HEK293 (cell line): ENCODE results near the gene SYT15B.
A peak's percentile ranks its signal among the peaks of the same experiment; 100 is the strongest.
"Not testable (repeated sequence)": the region's sequence is repeated elsewhere in the genome, so short reads cannot be mapped to it uniquely, and the experiment has no call there.

Experiments
- CTCF ChIA-PET: fragments of 350-600 bp; formaldehyde crosslinking; extraction: SDS; loops from one replicate; lab custom pipeline; 2021; ENCODE audit warnings: antibody characterized with exemption; lab: Yijun Ruan, JAX
- POLR2A ChIA-PET: fragments of 300-600 bp; formaldehyde crosslinking; extraction: SDS; loops from one replicate; lab custom pipeline; 2020; ENCODE audit warnings: antibody characterized with exemption, inconsistent platforms; lab: Yijun Ruan, JAX
- H3K27ac ChIP-seq: fragments of 200-500 bp; sonication (Bioruptor generic); 2 replicates; pipeline ENCODE4 v1.5.1; 2014; ENCODE audit warnings: low read depth, low read length, control low read depth, inconsistent platforms; ENCODE audit errors: extremely low read depth
- H3K36me3 ChIP-seq, 2 experiments: fragments of 200-500 bp in 1 of 2; sonication (Bioruptor generic) in 1 of 2; 1 replicate in 1 of 2; 2 replicates in 1 of 2; pipeline ENCODE4 v1.5.1; 2014 to 2017; ENCODE audit warnings: inconsistent platforms in 2 of 2, low read length in 2 of 2; ENCODE audit not compliant: control insufficient read depth in 2 of 2, insufficient read depth in 1 of 2
- H3K4me1 ChIP-seq: fragments of 200-500 bp; sonication (Bioruptor generic); 2 replicates; pipeline ENCODE4 v1.5.1; 2014; ENCODE audit warnings: mild to moderate bottlenecking, low read length, inconsistent platforms; ENCODE audit not compliant: control insufficient read depth, insufficient read depth
- H3K4me3 ChIP-seq: 2 replicates; pipeline ENCODE4 v1.5.1; 2011; ENCODE audit warnings: low read depth, mild to moderate bottlenecking, control low read depth, low read length, moderate library complexity
- H3K9me3 ChIP-seq: fragments of 200-500 bp; sonication (Bioruptor generic); 2 replicates; pipeline ENCODE4 v1.5.1; 2014; ENCODE audit warnings: low read depth, low read length, inconsistent platforms; ENCODE audit not compliant: control insufficient read depth, insufficient read depth
- ZNF335 ChIP-seq: fragments of 450-650 bp; formaldehyde crosslinking; conservative IDR thresholded peaks from 2 replicates; pipeline ENCODE4 v1.5.1; 2016; ENCODE audit warnings: missing biosample characterization, missing genetic modification characterization
- ZNF654 ChIP-seq: fragments of 450-650 bp; formaldehyde crosslinking; IDR thresholded peaks from 2 replicates; pipeline ENCODE4 v1.5.1; 2016; ENCODE audit warnings: low read depth, missing biosample characterization, missing genetic modification characterization
- TF ChIP-seq, protein P1 (sequence below): fragments of 450-650 bp; formaldehyde crosslinking; IDR thresholded peaks from 2 replicates; pipeline ENCODE4 v1.5.1; 2016; ENCODE audit warnings: missing biosample characterization, missing genetic modification characterization

Gene SYT15B

GRCh38 chr10:47763554-47764175 is at the start of gene SYT15B:
Gene SYT15B (minus strand): TSS chr10:47763592. CDS start chr10:47762640, 952 bp downstream.
- H3K36me3 ChIP-seq, POLR2A ChIA-PET, CTCF ChIA-PET, H3K4me1 ChIP-seq, H3K27ac ChIP-seq, H3K4me3 ChIP-seq, H3K9me3 ChIP-seq: not testable (repeated sequence)

- POLR2A ChIA-PET, CTCF ChIA-PET, H3K4me1 ChIP-seq, H3K27ac ChIP-seq, H3K36me3 ChIP-seq, H3K4me3 ChIP-seq, H3K9me3 ChIP-seq: not testable (repeated sequence)
Observed at GRCh38 chr10:47779590-47779989, 16.2 kb upstream of the SYT15B start.

DNA sequence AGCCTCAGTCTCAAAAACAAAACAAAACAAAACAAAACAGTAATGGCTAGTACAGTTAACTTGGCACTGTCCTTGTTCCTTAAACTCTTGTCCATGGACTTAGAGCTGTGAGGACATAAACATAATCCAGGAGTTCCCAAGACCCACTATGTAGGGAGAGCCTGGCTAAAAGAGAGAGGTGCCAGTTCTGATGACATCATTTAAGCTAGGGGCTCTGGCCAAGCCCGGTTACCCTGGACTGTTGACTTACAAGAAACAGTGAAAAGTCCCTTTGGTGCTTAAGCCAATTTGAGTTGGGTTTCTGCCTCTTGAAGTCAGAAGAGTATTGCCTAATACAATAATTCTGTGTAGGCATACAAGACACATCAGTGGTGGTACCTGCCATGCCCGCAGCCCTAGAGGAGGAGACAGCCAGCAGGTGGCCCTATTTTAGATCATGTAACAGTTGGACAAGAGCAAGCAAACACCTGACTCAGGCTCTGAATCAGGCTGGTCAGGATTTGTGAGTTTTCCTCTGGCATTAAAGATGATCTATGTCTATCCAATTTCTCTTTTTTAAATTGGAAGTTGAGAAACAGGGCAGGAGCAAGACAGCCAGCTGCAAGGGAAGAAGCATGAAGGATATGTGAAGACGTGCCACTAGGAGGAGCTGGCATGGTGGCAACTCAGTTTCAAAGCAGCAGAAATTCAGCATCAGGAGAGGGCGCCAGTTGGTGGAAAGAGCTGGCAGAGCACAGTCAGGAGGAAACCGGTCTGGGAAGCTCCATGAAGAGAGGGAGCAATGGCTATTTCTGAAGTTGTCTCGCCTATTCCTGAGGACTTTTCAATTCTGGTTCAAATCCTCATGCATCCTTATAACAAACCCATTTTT is 12.2 kb upstream of the SYT15B start:
- H3K4me3 ChIP-seq, H3K27ac ChIP-seq, H3K36me3 ChIP-seq, CTCF ChIA-PET, POLR2A ChIA-PET, H3K4me1 ChIP-seq, H3K9me3 ChIP-seq: not testable (repeated sequence)
- TF ChIP-seq, protein P1, sequence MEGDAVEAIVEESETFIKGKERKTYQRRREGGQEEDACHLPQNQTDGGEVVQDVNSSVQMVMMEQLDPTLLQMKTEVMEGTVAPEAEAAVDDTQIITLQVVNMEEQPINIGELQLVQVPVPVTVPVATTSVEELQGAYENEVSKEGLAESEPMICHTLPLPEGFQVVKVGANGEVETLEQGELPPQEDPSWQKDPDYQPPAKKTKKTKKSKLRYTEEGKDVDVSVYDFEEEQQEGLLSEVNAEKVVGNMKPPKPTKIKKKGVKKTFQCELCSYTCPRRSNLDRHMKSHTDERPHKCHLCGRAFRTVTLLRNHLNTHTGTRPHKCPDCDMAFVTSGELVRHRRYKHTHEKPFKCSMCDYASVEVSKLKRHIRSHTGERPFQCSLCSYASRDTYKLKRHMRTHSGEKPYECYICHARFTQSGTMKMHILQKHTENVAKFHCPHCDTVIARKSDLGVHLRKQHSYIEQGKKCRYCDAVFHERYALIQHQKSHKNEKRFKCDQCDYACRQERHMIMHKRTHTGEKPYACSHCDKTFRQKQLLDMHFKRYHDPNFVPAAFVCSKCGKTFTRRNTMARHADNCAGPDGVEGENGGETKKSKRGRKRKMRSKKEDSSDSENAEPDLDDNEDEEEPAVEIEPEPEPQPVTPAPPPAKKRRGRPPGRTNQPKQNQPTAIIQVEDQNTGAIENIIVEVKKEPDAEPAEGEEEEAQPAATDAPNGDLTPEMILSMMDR (tag by site-specific recombination) = peak; percentile 76
- TF ChIP-seq ZNF335 (tag by site-specific recombination) (peak; percentile 35; the same call in 1 of the 2 replicates), ZNF654 (tag by site-specific recombination) (peak; percentile 42; the same call in 1 of the 2 replicates)

GRCh38 chr10:47770745-47771144 is 7.4 kb upstream of the SYT15B start:
- H3K9me3 ChIP-seq, POLR2A ChIA-PET, CTCF ChIA-PET, H3K27ac ChIP-seq, H3K4me3 ChIP-seq, H3K36me3 ChIP-seq, H3K4me1 ChIP-seq: not testable (repeated sequence)

DNA sequence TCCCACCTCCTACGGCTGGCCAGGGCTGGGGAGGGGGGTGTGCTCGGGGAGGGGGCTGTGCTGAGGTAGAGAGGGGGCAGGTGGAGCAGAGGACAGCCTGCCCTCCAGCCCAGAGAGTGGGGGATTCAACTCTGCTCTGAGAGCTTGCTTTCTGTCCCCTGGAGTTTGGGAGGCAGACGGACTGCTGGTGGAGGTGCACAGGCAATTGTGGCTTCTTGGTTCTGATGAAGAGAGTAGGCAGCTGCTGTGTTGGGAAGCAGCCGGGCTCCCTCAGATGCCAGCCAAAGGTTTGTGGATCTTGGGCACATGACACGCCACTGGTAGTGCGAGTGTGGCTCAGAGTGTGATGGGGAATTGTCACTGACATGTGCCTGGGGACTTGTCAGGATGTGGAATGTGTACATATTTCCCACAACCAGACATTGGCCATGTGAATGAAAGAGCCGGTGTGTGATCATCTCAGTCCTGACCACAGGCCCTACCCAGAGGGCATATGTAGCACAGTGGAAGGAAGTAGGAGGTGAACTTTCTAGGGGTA is 5.3 kb upstream of the SYT15B start:
- H3K36me3 ChIP-seq, POLR2A ChIA-PET, H3K9me3 ChIP-seq, H3K4me1 ChIP-seq, H3K4me3 ChIP-seq, CTCF ChIA-PET, H3K27ac ChIP-seq: not testable (repeated sequence)

- POLR2A ChIA-PET, H3K9me3 ChIP-seq, H3K36me3 ChIP-seq, H3K27ac ChIP-seq, H3K4me3 ChIP-seq, H3K4me1 ChIP-seq, CTCF ChIA-PET: not testable (repeated sequence)
Observed at GRCh38 chr10:47768085-47768484, 4.7 kb upstream of the SYT15B start.

DNA sequence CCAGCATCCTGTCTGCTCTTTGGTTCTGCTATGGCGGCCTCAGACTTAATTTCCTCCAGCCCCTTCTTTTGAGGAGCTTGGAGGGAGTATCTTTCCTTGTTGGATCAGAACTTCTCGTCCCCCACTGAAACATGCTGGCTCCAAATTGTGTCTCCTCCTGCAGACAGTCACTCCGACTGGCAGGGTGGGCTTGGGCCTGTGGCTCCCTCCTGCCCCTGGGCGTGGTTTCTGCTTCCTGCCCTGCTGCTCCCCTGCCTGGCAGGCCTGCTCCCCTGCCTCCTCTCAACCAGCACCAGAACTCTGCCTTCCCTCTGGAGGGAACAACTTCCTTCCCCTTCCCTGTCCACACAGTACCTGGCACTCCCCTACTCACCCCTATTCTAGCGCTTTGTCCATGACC is 3.8 kb upstream of the SYT15B start:
- H3K9me3 ChIP-seq, H3K36me3 ChIP-seq, H3K4me3 ChIP-seq, H3K27ac ChIP-seq, POLR2A ChIA-PET, CTCF ChIA-PET, H3K4me1 ChIP-seq: not testable (repeated sequence)

DNA sequence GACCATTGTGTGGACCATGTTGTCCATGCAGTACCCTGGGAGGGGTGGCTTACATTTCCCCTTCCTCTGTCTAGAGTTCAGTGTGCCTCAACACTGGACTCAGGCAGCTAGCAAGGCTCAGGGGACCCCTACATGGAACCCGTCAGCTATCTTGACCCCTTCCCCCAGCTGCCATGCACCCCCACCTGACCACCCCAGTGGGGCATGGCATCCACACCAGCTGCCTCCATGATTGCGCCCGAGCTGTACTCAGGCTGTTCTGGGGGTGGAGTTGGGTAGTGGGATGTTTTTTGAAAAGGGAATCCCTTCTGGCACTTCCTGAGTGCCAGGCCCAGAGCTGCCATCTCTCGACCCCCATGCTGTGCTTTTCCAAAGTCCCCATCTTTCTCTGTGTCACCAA is 1.8 kb upstream of the SYT15B start:
- H3K36me3 ChIP-seq, H3K4me1 ChIP-seq, CTCF ChIA-PET, H3K4me3 ChIP-seq, POLR2A ChIA-PET, H3K9me3 ChIP-seq, H3K27ac ChIP-seq: not testable (repeated sequence)

DNA sequence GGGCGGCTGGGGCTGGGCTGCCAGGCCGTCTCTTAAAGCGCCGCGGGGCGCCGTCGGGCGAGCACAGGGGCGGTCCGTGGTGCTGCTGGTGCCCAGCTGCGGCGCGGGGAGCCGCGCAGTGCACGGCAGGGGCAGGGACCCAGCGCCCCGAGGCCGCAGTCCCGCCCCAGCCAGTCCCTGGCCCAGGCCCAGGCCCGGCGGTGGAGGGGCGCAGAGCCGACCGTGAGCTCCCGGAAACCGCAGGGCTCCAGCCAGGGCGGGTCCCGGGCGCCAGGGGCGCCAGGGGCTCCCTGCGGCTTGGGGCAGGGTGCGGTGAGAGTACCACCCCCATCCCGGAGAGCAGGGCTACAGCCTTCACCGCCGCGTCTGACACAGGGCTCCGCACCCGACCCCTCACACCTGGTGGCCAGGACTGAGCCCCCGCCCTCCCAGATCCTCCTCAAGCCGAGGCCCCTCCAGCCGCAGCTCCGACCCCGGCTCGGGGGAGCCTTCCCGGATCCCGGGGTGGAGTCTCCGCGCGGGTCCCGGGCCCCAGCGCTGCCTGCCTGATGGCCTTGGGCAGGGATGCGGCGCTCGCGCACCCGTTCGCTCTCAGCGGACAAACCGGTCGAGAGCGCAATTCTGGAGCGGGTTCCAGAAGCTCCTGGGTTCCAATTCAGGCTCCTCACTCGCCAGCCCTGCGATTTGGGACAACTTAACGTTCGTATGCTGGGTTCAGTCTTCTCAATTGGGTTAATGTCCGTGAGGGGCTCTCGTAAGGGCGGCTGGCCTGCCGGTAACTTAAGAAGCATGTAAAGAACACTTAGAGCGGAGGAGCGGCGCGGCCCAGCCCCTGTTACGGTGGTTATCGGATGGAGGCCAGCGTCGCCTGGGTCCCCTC is 478 bp downstream of the SYT15B start:
- POLR2A ChIA-PET, CTCF ChIA-PET, H3K36me3 ChIP-seq, H3K4me1 ChIP-seq, H3K9me3 ChIP-seq, H3K4me3 ChIP-seq, H3K27ac ChIP-seq: not testable (repeated sequence)
